GF-D8 (cell line): Measurements from ENCODE around the gene CORO7.
"Not testable (repeated sequence)": the region's sequence is repeated elsewhere in the genome, so short reads cannot be mapped to it uniquely, and the experiment has no call there.

Experiments used
- DNase-seq: peaks from one replicate; lab custom pipeline; 2025; lab: John Stamatoyannopoulos, UW

CORO7 gene

GRCh38 chr16:4402439-4403132 lies 13.8 kb downstream of the CORO7 start:
- DNase-seq: no peak

GRCh38 chr16:4401510-4401909 lies 14.9 kb downstream of the CORO7 start:
- no peak for DNase-seq

- no peak for DNase-seq
Measured at GRCh38 chr16:4401094-4401501, 15.3 kb downstream of the CORO7 start.

GRCh38 chr16:4399001-4399730 lies 17.2 kb downstream of the CORO7 start:
- DNase-seq: no peak

GRCh38 chr16:4395055-4395726 lies 21.2 kb downstream of the CORO7 start:
- DNase-seq: no peak

GRCh38 chr16:4393850-4394249 lies 22.5 kb downstream of the CORO7 start:
- DNase-seq: not testable (repeated sequence)

GRCh38 chr16:4393240-4393600 lies 23.2 kb downstream of the CORO7 start:
- no peak for DNase-seq

GRCh38 chr16:4392382-4393239 lies 23.8 kb downstream of the CORO7 start:
- DNase-seq: no peak

GRCh38 chr16:4391631-4392381 lies 24.6 kb downstream of the CORO7 start:
- DNase-seq: no peak

- DNase-seq: no peak
Measured at GRCh38 chr16:4390266-4391260, 25.8 kb downstream of the CORO7 start.

- DNase-seq: no peak
Measured at GRCh38 chr16:4389051-4389955, 27.1 kb downstream of the CORO7 start.

GRCh38 chr16:4388271-4389021 lies 27.9 kb downstream of the CORO7 start:
- no peak for DNase-seq

GRCh38 chr16:4387781-4388180 lies 28.6 kb downstream of the CORO7 start:
- DNase-seq: no peak

- DNase-seq: no peak
Measured at GRCh38 chr16:4386951-4387565, 29.3 kb downstream of the CORO7 start.

GRCh38 chr16:4386451-4386805 lies 30.0 kb downstream of the CORO7 start:
- no peak for DNase-seq

GRCh38 chr16:4385789-4386450 lies 30.5 kb downstream of the CORO7 start:
- no peak for DNase-seq

GRCh38 chr16:4385066-4385788 lies 31.2 kb downstream of the CORO7 start:
- no peak for DNase-seq
